Tibial nerve (tissue), 4 donors: ENCODE measurements around the gene SPHKAP. TPM values are rescaled to one million over a fixed set of nuclear protein-coding genes. Genes with fewer than 3 reads are reported as not detected.
"Not testable (repeated sequence)": the region's sequence is repeated elsewhere in the genome, so short reads cannot be mapped to it uniquely, and the experiment has no call there.

Experiments
- DNase-seq, 2 donors: peaks; one replicate each; pipeline ENCODE4 v3.0.0-alpha.2; 2019; ENCODE audit warnings: low spot score in 2 of 2
- H3K27ac ChIP-seq, 4 donors: fragments of 200-600 bp; sonication (generic) in 3 of 4; one replicate each; pipeline ENCODE4 v1.5.1; 2017 to 2019; ENCODE audit warnings: mild to moderate bottlenecking in 1 of 4
- H3K27me3 ChIP-seq, 2 donors: fragments of 200-600 bp; sonication (generic) in 1 of 2; one replicate each; pipeline versions ENCODE4 v1.5.1 to v1.6.0; 2017 to 2019
- H3K36me3 ChIP-seq, 3 donors: fragments of 200-600 bp; sonication (generic); one replicate each; pipeline ENCODE4 v1.5.1; 2018 to 2019
- H3K4me1 ChIP-seq, 4 donors: fragments of 200-600 bp; sonication (generic) in 3 of 4; one replicate each; pipeline ENCODE4 v1.5.1; 2017 to 2019
- H3K4me3 ChIP-seq, 4 donors: fragments of 200-600 bp; sonication (generic) in 3 of 4; one replicate each; pipeline ENCODE4 v1.5.1; 2017 to 2019; ENCODE audit warnings: mild to moderate bottlenecking in 1 of 4, moderate library complexity in 1 of 4
- H3K9me3 ChIP-seq, 4 donors: fragments of 200-600 bp; sonication (generic) in 3 of 4; one replicate each; pipeline ENCODE4 v1.5.1; 2017 to 2019
- CTCF ChIP-seq, 5 experiments: fragments of 200-600 bp in 3 of 5; fragments of 450-650 bp in 2 of 5; sonication (generic) in 3 of 5; IDR thresholded peaks; one replicate each; pipeline ENCODE4 v1.5.1; 2016 to 2019; ENCODE audit warnings: antibody characterized with exemption in 5 of 5, mild to moderate bottlenecking in 3 of 5, moderate library complexity in 2 of 5
- EP300 ChIP-seq, 2 donors: sonication (generic); formaldehyde crosslinking; IDR thresholded peaks; one replicate each; pipeline ENCODE4 v1.6.1; 2017; ENCODE audit warnings: antibody characterized with exemption in 2 of 2, mild to moderate bottlenecking in 1 of 2
- POLR2A ChIP-seq, 2 donors: fragments of 450-650 bp; IDR thresholded peaks; one replicate each; pipeline ENCODE4 v1.6.1; 2017; ENCODE audit warnings: antibody characterized with exemption in 2 of 2, mild to moderate bottlenecking in 2 of 2, moderate library complexity in 2 of 2
- WGBS, 2 donors: methylation state at CpG; one replicate each; pipeline ENCODE4 v1.1.5; 2018; 5-methylcytosine and 5-hydroxymethylcytosine counted together
- total RNA-seq, 4 donors: library from RNA; depleted of rRNA; stranded (reverse); fragments of >200 nt; gene quantifications; one replicate each; pipeline ENCODE4 v1.1.0, GENCODE V29; 2016

Gene SPHKAP
- total RNA-seq: not detected

GRCh38 chr2:228181098-228182019, at the start of gene SPHKAP:
Gene SPHKAP, minus strand, starts transcription at chr2:228181687. Its CDS starts 89 bp downstream, at chr2:228181598.
- DNase-seq: no peak

GRCh38 chr2:228227466-228227865, 46.0 kb upstream of the SPHKAP start:
- Histone ChIP-seq H3K9me3 (no peaks in the 10 kb centered on the region), H3K36me3 (no peaks in the 10 kb centered on the region), H3K4me1 (no peaks in the 10 kb centered on the region), H3K27me3 (no peaks in the 10 kb centered on the region), H3K27ac (no peak overlapping the region), H3K4me3 (no peak overlapping the region)
- TF ChIP-seq EP300 (IDR thresholded peaks at IDR 0.05) (no peak), POLR2A (IDR thresholded peaks at IDR 0.05) (no peak), CTCF (IDR thresholded peaks at IDR 0.05) (no peak)
- no peak for DNase-seq
- 85 to 87% methylated on average over 6 of the region's 6 CpGs for WGBS, 2 donors

More at GRCh38 chr2:228181098-228182019, at the start of gene SPHKAP:
- WGBS, 2 donors: 3 to 4% methylated on average over 40 to 43 of the region's 56 CpGs
- H3K4me1 ChIP-seq: peaks cover 0 to 9% (median 0%) of the 10 kb centered on the region in 4 donors
- peaks cover 0 to 5% (median 0%) of the 10 kb centered on the region in 4 donors for H3K9me3 ChIP-seq
- H3K27me3 ChIP-seq: peaks cover 0 to 18% of the 10 kb centered on the region in 2 donors
- no peak within 1 kb of the TSS for H3K4me3 ChIP-seq
- no peaks in the 10 kb centered on the region for H3K36me3 ChIP-seq
- TF ChIP-seq POLR2A (IDR thresholded peaks at IDR 0.05) (no peak), CTCF (IDR thresholded peaks at IDR 0.05) (no peak), EP300 (IDR thresholded peaks at IDR 0.05) (no peak)
- H3K27ac ChIP-seq: no peak within 1 kb of the TSS

GRCh38 chr2:228224410-228224809, 42.9 kb upstream of the SPHKAP start:
- no peak for DNase-seq
- Histone ChIP-seq H3K4me3 (no peak overlapping the region), H3K9me3 (no peaks in the 10 kb centered on the region), H3K27ac (no peak overlapping the region), H3K4me1 (no peaks in the 10 kb centered on the region), H3K27me3 (no peaks in the 10 kb centered on the region), H3K36me3 (no peaks in the 10 kb centered on the region)
- no peak for TF ChIP-seq EP300 (IDR thresholded peaks at IDR 0.05)
- no peak for TF ChIP-seq POLR2A (IDR thresholded peaks at IDR 0.05)
- no peak for TF ChIP-seq CTCF (IDR thresholded peaks at IDR 0.05)

GRCh38 chr2:228218593-228218992, 37.1 kb upstream of the SPHKAP start:
- not testable (repeated sequence) for H3K9me3 ChIP-seq, H3K4me1 ChIP-seq, H3K36me3 ChIP-seq, DNase-seq, H3K27ac ChIP-seq, H3K27me3 ChIP-seq, H3K4me3 ChIP-seq
- WGBS, 2 donors: 75 to 81% methylated on average over 2 of the region's 2 CpGs

- 53 to 56% methylated on average over 2 of the region's 2 CpGs for WGBS, 2 donors
Observed at GRCh38 chr2:228197504-228197903, 16.0 kb upstream of the SPHKAP start.

More at GRCh38 chr2:228197504-228197903, 16.0 kb upstream of the SPHKAP start:
- TF ChIP-seq CTCF (IDR thresholded peaks at IDR 0.05) (no peak), POLR2A (IDR thresholded peaks at IDR 0.05) (no peak), EP300 (IDR thresholded peaks at IDR 0.05) (no peak)
- Histone ChIP-seq H3K4me3 (no peak overlapping the region), H3K27me3 (no peaks in the 10 kb centered on the region), H3K4me1 (no peaks in the 10 kb centered on the region), H3K27ac (no peak overlapping the region), H3K9me3 (peaks cover 0 to 11% (median 0%) of the 10 kb centered on the region in 4 donors), H3K36me3 (no peaks in the 10 kb centered on the region)
- DNase-seq: no peak
